ENCODE results near the gene FOXL2NB. TPM values are rescaled to one million over a fixed set of nuclear protein-coding genes. Genes with fewer than 3 reads are reported as not detected.

FOXL2NB gene
- total RNA-seq, 4 donors from 2014 or later = 1.3 to 22.7 (median 12.2) TPM

GRCh38 chr3:138938877-138939560 is 8.0 kb upstream of the FOXL2NB start:
- peak overlapping the region in 1 of 2 donors; percentile 4 for H3K4me3 ChIP-seq
- H3K27ac ChIP-seq = no peak overlapping the region
- intact Hi-C loops (cut with DNase I; ENCODE audit: low total_unique reads) = no loop called here
- no peaks in the 10 kb centered on the region for H3K36me3 ChIP-seq
- TF ChIP-seq POLR2A (IDR thresholded peaks at IDR 0.05) (no peak), CTCF (IDR thresholded peaks at IDR 0.05) (no peak)
- no peaks in the 10 kb centered on the region for H3K4me1 ChIP-seq
- H3K27me3 ChIP-seq = peaks cover 0 to 22% of the 10 kb centered on the region in 2 donors
- DNase-seq = no peak
- no peaks in the 10 kb centered on the region for H3K9me3 ChIP-seq

- Histone ChIP-seq H3K36me3 (no peaks in the 10 kb centered on the region), H3K27me3 (peaks cover 0 to 22% of the 10 kb centered on the region in 2 donors), H3K9me3 (no peaks in the 10 kb centered on the region), H3K4me1 (peaks cover 0 to 2% of the 10 kb centered on the region in 2 donors), H3K27ac (no peak overlapping the region), H3K4me3 (peak overlapping the region in 1 of 2 donors; percentile 4)
- no peak for TF ChIP-seq POLR2A (IDR thresholded peaks at IDR 0.05)
- TF ChIP-seq CTCF (IDR thresholded peaks at IDR 0.05) = no peak
- intact Hi-C loops (cut with DNase I; ENCODE audit: low total_unique reads) = loop anchor here (10.0 kb wide), 1 partner anchor 385 kb away; no protein-coding TSS in a partner anchor
- no peak for DNase-seq
Measured at GRCh38 chr3:138939561-138940241, 7.3 kb upstream of the FOXL2NB start.

GRCh38 chr3:138940446-138940845 is 6.6 kb upstream of the FOXL2NB start:
- no peak for DNase-seq
- H3K4me3 ChIP-seq = no peak overlapping the region
- H3K36me3 ChIP-seq = no peaks in the 10 kb centered on the region
- intact Hi-C loops (cut with DNase I; ENCODE audit: low total_unique reads) = loop anchor here (10.0 kb wide), 1 partner anchor 384 kb away; no protein-coding TSS in a partner anchor
- peaks cover 0 to 22% of the 10 kb centered on the region in 2 donors for H3K27me3 ChIP-seq
- no peaks in the 10 kb centered on the region for H3K9me3 ChIP-seq
- peaks cover 0 to 9% of the 10 kb centered on the region in 2 donors for H3K4me1 ChIP-seq
- TF ChIP-seq POLR2A (IDR thresholded peaks at IDR 0.05) (no peak), CTCF (IDR thresholded peaks at IDR 0.05) (no peak)
- no peak overlapping the region for H3K27ac ChIP-seq

- intact Hi-C loops (cut with DNase I; ENCODE audit: low total_unique reads) = loop anchor here (10.0 kb wide), 1 partner anchor 383 kb away; no protein-coding TSS in a partner anchor
- TF ChIP-seq CTCF (IDR thresholded peaks at IDR 0.05) (peak in 2 of 4 experiments; percentile 13 to 43), POLR2A (IDR thresholded peaks at IDR 0.05) (no peak)
- no peak overlapping the region for H3K4me3 ChIP-seq
- H3K27ac ChIP-seq = no peak overlapping the region
- no peaks in the 10 kb centered on the region for H3K36me3 ChIP-seq
- no peaks in the 10 kb centered on the region for H3K9me3 ChIP-seq
- H3K27me3 ChIP-seq = peaks cover 0 to 27% of the 10 kb centered on the region in 2 donors
- DNase-seq = no peak
- H3K4me1 ChIP-seq = peaks cover 0 to 10% of the 10 kb centered on the region in 2 donors
Measured at GRCh38 chr3:138941259-138941885, 5.6 kb upstream of the FOXL2NB start.

Measured in uterus (tissue), 4 donors.